Measurements from ENCODE around the gene DCDC2B.
A peak's percentile ranks its signal among the peaks of the same experiment; 100 is the strongest.

Gene DCDC2B

GRCh38 chr1:32197074-32197473, 11.8 kb upstream of the DCDC2B start:
- DNase-seq: no peak

GRCh38 chr1:32197837-32198236, 11.1 kb upstream of the DCDC2B start:
- DNase-seq: no peak

- no peak for DNase-seq
Observed at GRCh38 chr1:32198237-32199042, 10.4 kb upstream of the DCDC2B start.

- DNase-seq: no peak
Observed at GRCh38 chr1:32199043-32199716, 9.7 kb upstream of the DCDC2B start.

GRCh38 chr1:32199717-32200072, 9.2 kb upstream of the DCDC2B start:
- no peak for DNase-seq

- peak; percentile 45 to 48 for DNase-seq
Observed at GRCh38 chr1:32200226-32201010, 8.5 kb upstream of the DCDC2B start, which contains the start of gene CCDC28B. Gene CCDC28B, plus strand, starts transcription at chr1:32200595. Its CDS starts 1,341 bp downstream, at chr1:32201936.

- DNase-seq: peak; percentile 69 to 70
Observed at GRCh38 chr1:32201011-32201855, 7.7 kb upstream of the DCDC2B start.

GRCh38 chr1:32204943-32205361, 3.9 kb upstream of the DCDC2B start:
- no peak for DNase-seq

- DNase-seq: peak; percentile 84 to 85
Observed at GRCh38 chr1:32205401-32206370, 3.2 kb upstream of the DCDC2B start, which contains the start of gene IQCC. Gene IQCC, plus strand, starts transcription at chr1:32205671. Its CDS starts 11 bp downstream, at chr1:32205682.

GRCh38 chr1:32208469-32208868, 420 bp upstream of the DCDC2B start:
- DNase-seq: no peak

GRCh38 chr1:32215629-32216480, 7.0 kb downstream of the DCDC2B start:
- peak; percentile 58 to 67 for DNase-seq

GRCh38 chr1:32216566-32216965, 7.7 kb downstream of the DCDC2B start:
- DNase-seq: no peak

GRCh38 chr1:32219022-32219421, 10.1 kb downstream of the DCDC2B start:
- no peak for DNase-seq

GRCh38 chr1:32220746-32221580, 12.1 kb downstream of the DCDC2B start:
- DNase-seq: no peak

GRCh38 chr1:32221581-32221979, 12.7 kb downstream of the DCDC2B start:
- DNase-seq: no peak

GRCh38 chr1:32221980-32222755, 13.3 kb downstream of the DCDC2B start, which contains the start of the genes EIF3I and TMEM234:
Gene EIF3I, plus strand, starts transcription at chr1:32222407. Its CDS starts 35 bp downstream, at chr1:32222442.
Gene TMEM234, minus strand, starts transcription at chr1:32222353. Its CDS starts 31 bp downstream, at chr1:32222322.
- DNase-seq: peak; percentile 90 to 91

GRCh38 chr1:32223683-32224082, 14.8 kb downstream of the DCDC2B start:
- no peak for DNase-seq

- no peak for DNase-seq
Observed at GRCh38 chr1:32224285-32224684, 15.4 kb downstream of the DCDC2B start.
